Measurements from ENCODE around the gene CD9.

The CD9 gene

DNA sequence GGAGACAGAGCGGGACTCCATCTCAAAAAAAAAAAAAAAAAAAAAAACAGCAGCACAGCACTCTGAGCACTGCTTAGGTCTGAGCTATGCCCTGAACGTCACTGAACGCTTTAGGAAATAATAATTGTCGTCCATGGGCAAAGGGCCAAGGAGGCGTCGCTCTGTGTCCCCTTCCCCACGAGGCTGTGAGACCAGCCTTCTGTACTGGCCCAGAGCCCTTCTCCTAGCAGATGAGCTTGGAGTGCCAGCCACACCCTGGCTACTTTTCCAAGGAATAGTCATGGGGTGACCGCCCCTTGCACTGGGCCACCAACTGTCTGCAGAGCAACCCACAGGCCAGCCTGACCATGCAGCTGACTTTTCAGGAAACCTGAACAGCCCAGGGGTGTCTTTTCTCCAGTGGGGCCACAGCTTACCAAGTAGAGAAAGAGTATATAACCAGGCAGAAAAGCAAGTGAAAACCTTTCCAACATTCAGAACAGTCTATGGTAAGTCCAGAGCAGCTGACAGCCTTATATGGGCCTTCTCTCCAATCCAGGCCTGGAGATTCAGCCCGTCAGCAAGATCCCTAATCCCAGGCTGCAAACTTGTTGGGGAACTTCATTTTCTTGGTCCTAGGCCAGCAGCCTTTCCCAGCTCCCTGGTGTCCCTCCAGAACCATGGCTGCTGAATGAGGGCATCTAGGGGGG lies 28.5 kb downstream of the CD9 start:
- Histone ChIP-seq H3K27ac (ENCODE audit: low read length) (no peak overlapping the region), H3K27me3 (ENCODE audit: control insufficient read depth, insufficient read depth, low read length) (no peaks in the 10 kb centered on the region), H3K36me3 (ENCODE audit: control insufficient read depth, low read depth, low read length) (peaks cover 40% of the 10 kb centered on the region), H3K9ac (ENCODE audit: low read length) (no peak overlapping the region), H3K4me1 (ENCODE audit: control insufficient read depth, low read depth, low read length) (no peaks in the 10 kb centered on the region), H3K9me3 (ENCODE audit: control insufficient read depth, low read depth, low read length) (no peaks in the 10 kb centered on the region), H3K4me3 (ENCODE audit: low read length) (no peak overlapping the region)

DNA sequence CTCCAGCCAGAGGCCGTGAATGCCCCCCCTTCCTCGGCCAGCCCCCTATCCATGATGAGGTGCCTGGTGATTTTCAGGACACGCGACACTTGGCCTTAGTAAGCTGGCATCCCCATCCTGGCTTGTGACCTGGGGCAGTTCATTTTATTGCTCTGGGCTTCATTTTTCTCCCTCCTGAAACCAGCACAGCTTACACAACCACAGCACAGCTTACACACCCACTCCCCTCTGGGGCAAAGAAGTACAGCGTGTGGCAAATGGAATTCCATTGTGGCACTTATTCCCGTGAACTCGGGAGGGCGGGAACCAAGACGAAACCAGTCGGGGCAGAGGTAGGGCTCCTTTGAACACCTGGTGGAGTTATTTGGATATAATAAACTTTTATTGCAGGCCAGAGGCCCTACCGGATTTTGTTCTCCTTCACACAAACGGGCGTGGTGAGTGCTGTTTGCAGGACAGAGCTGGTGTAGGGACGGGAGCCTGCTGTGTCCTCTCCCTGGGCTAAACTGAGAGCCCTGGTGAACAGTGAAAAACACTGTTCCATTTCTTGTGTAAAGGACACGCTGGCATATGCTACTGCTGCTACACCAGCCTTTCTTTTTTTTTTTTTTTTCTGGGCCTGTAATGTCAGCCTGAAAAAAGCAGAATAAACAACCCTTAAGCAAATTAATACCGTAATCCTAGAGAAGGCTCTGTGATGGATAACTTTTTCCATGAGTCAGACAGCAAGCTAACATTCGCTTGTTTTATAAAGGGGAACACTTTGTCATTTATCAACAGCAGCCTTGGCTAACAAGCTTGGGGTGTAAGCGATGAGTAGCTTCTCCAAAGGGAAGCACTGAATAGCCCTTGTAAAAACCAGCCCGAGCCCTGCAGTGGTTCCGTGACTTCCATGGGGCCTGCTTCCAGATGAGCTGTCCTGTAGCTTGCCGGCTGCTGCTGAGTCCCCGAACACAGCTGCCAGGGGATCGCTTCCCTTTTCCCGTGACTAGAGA lies 29.3 kb downstream of the CD9 start:
- no peaks in the 10 kb centered on the region for H3K4me1 ChIP-seq (ENCODE audit: control insufficient read depth, low read depth, low read length)
- H3K27me3 ChIP-seq (ENCODE audit: control insufficient read depth, insufficient read depth, low read length): no peaks in the 10 kb centered on the region
- no peak overlapping the region for H3K4me3 ChIP-seq (ENCODE audit: low read length)
- H3K27ac ChIP-seq (ENCODE audit: low read length): no peak overlapping the region
- no peaks in the 10 kb centered on the region for H3K9me3 ChIP-seq (ENCODE audit: control insufficient read depth, low read depth, low read length)
- H3K9ac ChIP-seq (ENCODE audit: low read length): no peak overlapping the region
- peaks cover 41% of the 10 kb centered on the region for H3K36me3 ChIP-seq (ENCODE audit: control insufficient read depth, low read depth, low read length)

DNA sequence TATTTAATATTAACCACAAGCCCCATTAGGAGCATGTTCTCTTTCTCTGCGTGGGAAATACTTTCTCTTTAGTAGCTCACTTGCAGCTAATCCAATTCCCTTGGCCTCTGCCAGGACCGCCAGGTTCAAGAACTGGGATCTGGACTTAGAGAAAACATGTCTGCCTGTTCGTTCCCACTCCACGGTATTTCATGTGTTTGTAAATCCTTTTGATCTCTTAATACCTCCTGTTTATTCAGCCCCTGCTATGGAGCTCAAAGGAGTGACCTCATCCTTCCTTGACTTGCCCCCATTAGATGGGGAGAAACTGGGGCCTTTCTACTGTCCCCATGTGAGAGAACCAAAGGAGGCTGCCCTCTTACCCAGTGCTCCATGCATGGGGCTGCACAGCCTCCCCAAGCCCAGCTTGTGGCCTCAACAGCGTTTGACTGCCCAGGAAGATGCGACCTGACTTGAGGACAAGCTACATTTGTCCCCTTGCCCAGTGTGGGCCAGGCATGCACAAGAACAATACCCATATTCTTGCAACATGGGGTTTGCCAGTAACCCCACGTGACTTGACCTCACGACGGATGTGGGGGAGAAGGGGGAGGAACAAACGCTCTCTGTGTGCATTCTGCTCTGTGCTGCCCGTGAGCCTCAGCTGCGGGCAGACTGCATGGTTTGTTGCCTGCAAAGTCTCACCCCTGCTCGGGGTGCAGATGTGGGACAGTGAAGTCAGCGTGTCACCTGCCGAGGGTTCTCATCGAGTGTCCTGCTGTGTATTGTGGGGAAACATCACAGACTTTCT lies 30.3 kb downstream of the CD9 start:
- Histone ChIP-seq H3K4me1 (ENCODE audit: control insufficient read depth, low read depth, low read length) (no peaks in the 10 kb centered on the region), H3K9ac (ENCODE audit: low read length) (no peak overlapping the region), H3K4me3 (ENCODE audit: low read length) (no peak overlapping the region), H3K9me3 (ENCODE audit: control insufficient read depth, low read depth, low read length) (no peaks in the 10 kb centered on the region), H3K27ac (ENCODE audit: low read length) (no peak overlapping the region), H3K27me3 (ENCODE audit: control insufficient read depth, insufficient read depth, low read length) (no peaks in the 10 kb centered on the region), H3K36me3 (ENCODE audit: control insufficient read depth, low read depth, low read length) (peaks cover 41% of the 10 kb centered on the region)

- H3K27me3 ChIP-seq (ENCODE audit: control insufficient read depth, insufficient read depth, low read length): no peaks in the 10 kb centered on the region
- H3K9ac ChIP-seq (ENCODE audit: low read length): no peak overlapping the region
Measured at GRCh38 chr12:6231359-6232268, 31.4 kb downstream of the CD9 start.

DNA sequence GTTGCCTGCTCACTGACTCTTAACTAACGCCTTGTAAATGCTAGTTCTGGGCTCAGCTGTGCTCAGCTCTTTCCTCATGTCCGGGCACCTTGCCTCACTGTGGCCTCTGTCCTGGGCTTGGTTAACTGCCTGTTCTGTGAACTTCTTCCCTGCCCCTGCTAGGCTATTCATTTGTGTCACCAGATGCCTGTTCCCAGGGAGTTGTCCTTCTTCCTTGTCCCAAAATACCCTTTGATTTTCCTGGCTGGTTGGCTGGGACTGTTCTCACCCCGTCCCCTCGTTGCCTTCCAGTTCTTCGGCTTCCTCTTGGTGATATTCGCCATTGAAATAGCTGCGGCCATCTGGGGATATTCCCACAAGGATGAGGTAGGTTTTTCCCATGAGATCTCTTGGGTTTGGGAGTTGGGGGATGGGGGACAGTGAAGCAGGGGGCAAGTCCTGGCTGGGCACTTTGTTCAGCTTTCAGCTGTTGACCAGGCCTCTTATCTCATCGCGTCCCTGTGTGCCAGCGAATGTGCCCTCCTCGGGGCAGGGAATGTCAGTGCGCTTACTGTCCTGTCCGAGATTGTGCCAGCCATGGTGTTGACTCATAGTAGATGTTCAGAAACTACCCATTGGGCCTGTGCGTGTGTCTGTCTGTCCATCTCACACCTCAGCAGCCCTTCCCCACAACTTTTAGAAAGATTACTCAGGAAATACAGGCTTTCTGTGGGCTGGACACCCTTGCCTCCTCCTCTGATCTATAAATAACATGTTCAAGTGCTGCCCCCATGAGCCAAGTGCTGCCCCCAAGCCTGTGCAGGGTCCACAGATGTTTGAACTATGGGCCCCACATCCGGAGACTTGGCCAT lies 33.1 kb downstream of the CD9 start:
- H3K4me3 ChIP-seq (ENCODE audit: low read length): no peak overlapping the region
- H3K27ac ChIP-seq (ENCODE audit: low read length): no peak overlapping the region
- no peaks in the 10 kb centered on the region for H3K9me3 ChIP-seq (ENCODE audit: control insufficient read depth, low read depth, low read length)
- H3K4me1 ChIP-seq (ENCODE audit: control insufficient read depth, low read depth, low read length): no peaks in the 10 kb centered on the region
- H3K36me3 ChIP-seq (ENCODE audit: control insufficient read depth, low read depth, low read length): peaks cover 43% of the 10 kb centered on the region
- H3K27me3 ChIP-seq (ENCODE audit: control insufficient read depth, insufficient read depth, low read length): no peaks in the 10 kb centered on the region
- no peak overlapping the region for H3K9ac ChIP-seq (ENCODE audit: low read length)

More at GRCh38 chr12:6231359-6232268, 31.4 kb downstream of the CD9 start:
- H3K4me3 ChIP-seq (ENCODE audit: low read length): no peak overlapping the region
- no peak overlapping the region for H3K27ac ChIP-seq (ENCODE audit: low read length)
- no peaks in the 10 kb centered on the region for H3K4me1 ChIP-seq (ENCODE audit: control insufficient read depth, low read depth, low read length)
- peaks cover 41% of the 10 kb centered on the region for H3K36me3 ChIP-seq (ENCODE audit: control insufficient read depth, low read depth, low read length)
- no peaks in the 10 kb centered on the region for H3K9me3 ChIP-seq (ENCODE audit: control insufficient read depth, low read depth, low read length)

GRCh38 chr12:6234214-6234613 lies 34.0 kb downstream of the CD9 start:
- H3K36me3 ChIP-seq (ENCODE audit: control insufficient read depth, low read depth, low read length): peaks cover 49% of the 10 kb centered on the region
- H3K4me3 ChIP-seq (ENCODE audit: low read length): no peak overlapping the region
- H3K27me3 ChIP-seq (ENCODE audit: control insufficient read depth, insufficient read depth, low read length): no peaks in the 10 kb centered on the region
- H3K4me1 ChIP-seq (ENCODE audit: control insufficient read depth, low read depth, low read length): no peaks in the 10 kb centered on the region
- H3K27ac ChIP-seq (ENCODE audit: low read length): no peak overlapping the region
- no peaks in the 10 kb centered on the region for H3K9me3 ChIP-seq (ENCODE audit: control insufficient read depth, low read depth, low read length)
- H3K9ac ChIP-seq (ENCODE audit: low read length): no peak overlapping the region

DNA sequence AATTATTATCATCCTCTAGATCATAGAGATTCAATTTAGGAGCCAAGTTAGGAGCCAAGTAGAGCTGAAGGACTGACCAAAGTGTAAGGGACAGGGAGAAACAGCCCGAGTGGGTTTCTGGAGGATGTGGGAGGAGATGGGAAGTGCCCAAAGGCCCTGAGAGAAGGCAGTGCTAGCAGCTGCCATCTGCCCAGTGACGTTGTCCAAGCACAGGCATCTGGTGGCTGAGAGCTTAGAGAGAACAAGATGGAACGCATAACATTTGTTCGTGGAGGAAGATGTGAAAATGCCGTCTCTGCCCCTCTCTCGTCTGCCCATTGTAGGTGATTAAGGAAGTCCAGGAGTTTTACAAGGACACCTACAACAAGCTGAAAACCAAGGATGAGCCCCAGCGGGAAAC lies 34.7 kb downstream of the CD9 start:
- Histone ChIP-seq H3K36me3 (ENCODE audit: control insufficient read depth, low read depth, low read length) (peaks cover 55% of the 10 kb centered on the region), H3K27ac (ENCODE audit: low read length) (no peak overlapping the region), H3K9me3 (ENCODE audit: control insufficient read depth, low read depth, low read length) (no peaks in the 10 kb centered on the region), H3K27me3 (ENCODE audit: control insufficient read depth, insufficient read depth, low read length) (no peaks in the 10 kb centered on the region), H3K4me3 (ENCODE audit: low read length) (no peak overlapping the region), H3K4me1 (ENCODE audit: control insufficient read depth, low read depth, low read length) (no peaks in the 10 kb centered on the region), H3K9ac (ENCODE audit: low read length) (no peak overlapping the region)

DNA sequence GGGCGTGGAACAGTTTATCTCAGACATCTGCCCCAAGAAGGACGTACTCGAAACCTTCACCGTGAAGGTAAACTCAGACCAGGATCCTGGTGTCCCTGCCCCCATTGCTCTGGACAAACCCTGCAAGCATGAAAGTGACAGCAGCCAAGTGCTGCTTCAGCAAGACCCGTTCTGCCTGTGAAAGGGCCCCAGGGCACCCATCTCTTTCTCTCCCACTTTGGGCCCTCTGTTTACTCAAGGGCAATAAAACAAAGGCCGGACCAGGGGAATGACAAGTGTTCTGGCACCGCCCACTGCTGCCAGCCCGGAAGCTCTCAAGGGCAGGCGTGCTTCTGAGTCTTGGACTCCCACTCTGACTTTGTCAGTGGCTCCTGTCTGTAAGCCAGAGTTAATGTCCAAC lies 35.3 kb downstream of the CD9 start:
- Histone ChIP-seq H3K27ac (ENCODE audit: low read length) (no peak overlapping the region), H3K9me3 (ENCODE audit: control insufficient read depth, low read depth, low read length) (no peaks in the 10 kb centered on the region), H3K4me1 (ENCODE audit: control insufficient read depth, low read depth, low read length) (no peaks in the 10 kb centered on the region), H3K4me3 (ENCODE audit: low read length) (no peak overlapping the region), H3K36me3 (ENCODE audit: control insufficient read depth, low read depth, low read length) (peaks cover 52% of the 10 kb centered on the region), H3K27me3 (ENCODE audit: control insufficient read depth, insufficient read depth, low read length) (no peaks in the 10 kb centered on the region), H3K9ac (ENCODE audit: low read length) (no peak overlapping the region)

GRCh38 chr12:6235906-6236640 lies 35.9 kb downstream of the CD9 start:
- no peaks in the 10 kb centered on the region for H3K27me3 ChIP-seq (ENCODE audit: control insufficient read depth, insufficient read depth, low read length)
- H3K36me3 ChIP-seq (ENCODE audit: control insufficient read depth, low read depth, low read length): peaks cover 50% of the 10 kb centered on the region
- no peak overlapping the region for H3K4me3 ChIP-seq (ENCODE audit: low read length)
- H3K4me1 ChIP-seq (ENCODE audit: control insufficient read depth, low read depth, low read length): no peaks in the 10 kb centered on the region
- no peak overlapping the region for H3K9ac ChIP-seq (ENCODE audit: low read length)
- H3K9me3 ChIP-seq (ENCODE audit: control insufficient read depth, low read depth, low read length): no peaks in the 10 kb centered on the region
- no peak overlapping the region for H3K27ac ChIP-seq (ENCODE audit: low read length)

DNA sequence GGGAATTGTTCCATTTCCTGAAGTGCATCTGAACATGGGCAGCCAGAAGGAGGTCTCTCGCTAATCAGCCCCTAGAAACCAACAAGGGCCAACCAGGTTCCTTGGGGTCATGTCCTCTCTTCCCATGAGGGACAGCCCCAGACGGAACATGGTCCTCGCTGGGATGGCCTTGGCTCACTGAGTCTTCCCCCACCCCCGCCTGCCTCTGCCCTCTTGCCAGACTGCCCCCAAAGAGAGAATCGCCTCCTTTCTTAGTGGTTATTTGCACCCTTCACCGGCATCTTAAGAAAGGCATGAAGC lies 36.4 kb downstream of the CD9 start:
- Histone ChIP-seq H3K36me3 (ENCODE audit: control insufficient read depth, low read depth, low read length) (peaks cover 50% of the 10 kb centered on the region), H3K4me1 (ENCODE audit: control insufficient read depth, low read depth, low read length) (no peaks in the 10 kb centered on the region), H3K4me3 (ENCODE audit: low read length) (no peak overlapping the region), H3K27ac (ENCODE audit: low read length) (no peak overlapping the region), H3K9ac (ENCODE audit: low read length) (no peak overlapping the region), H3K27me3 (ENCODE audit: control insufficient read depth, insufficient read depth, low read length) (no peaks in the 10 kb centered on the region), H3K9me3 (ENCODE audit: control insufficient read depth, low read depth, low read length) (no peaks in the 10 kb centered on the region)
